IPS DF 19.7 (cell line): ENCODE measurements around the gene KCNK3.
"Not testable (repeated sequence)": the region's sequence is repeated elsewhere in the genome, so short reads cannot be mapped to it uniquely, and the experiment has no call there.

ENCODE experiments used
- DNase-seq: peaks from one replicate; pipeline ENCODE4 v3.0.0-alpha.2; 2013; ENCODE audit warnings: low read depth, low spot score

KCNK3 gene

GRCh38 chr2:26692279-26692896 lies at the start of gene KCNK3:
KCNK3 (plus strand) TSS chr2:26692722; CDS start chr2:26692876, 154 bp downstream.
- DNase-seq, result no peak

- DNase-seq, result no peak
Observed at GRCh38 chr2:26644188-26644835, 48.2 kb upstream of the KCNK3 start.

GRCh38 chr2:26645762-26646161 lies 46.8 kb upstream of the KCNK3 start:
- no peak for DNase-seq

- no peak for DNase-seq
Observed at GRCh38 chr2:26646986-26647672, 45.4 kb upstream of the KCNK3 start.

- DNase-seq, result no peak
Observed at GRCh38 chr2:26647981-26648380, 44.5 kb upstream of the KCNK3 start.

GRCh38 chr2:26648516-26648915 lies 44.0 kb upstream of the KCNK3 start:
- no peak for DNase-seq

- no peak for DNase-seq
Observed at GRCh38 chr2:26649322-26649721, 43.2 kb upstream of the KCNK3 start.

GRCh38 chr2:26649992-26650712 lies 42.4 kb upstream of the KCNK3 start:
- DNase-seq, result no peak

- DNase-seq, result no peak
Observed at GRCh38 chr2:26650713-26651469, 41.6 kb upstream of the KCNK3 start.

GRCh38 chr2:26651470-26651771 lies 41.1 kb upstream of the KCNK3 start:
- DNase-seq, result no peak

GRCh38 chr2:26651799-26652198 lies 40.7 kb upstream of the KCNK3 start:
- no peak for DNase-seq

- no peak for DNase-seq
Observed at GRCh38 chr2:26652361-26653041, 40.0 kb upstream of the KCNK3 start.

- no peak for DNase-seq
Observed at GRCh38 chr2:26653207-26654060, 39.1 kb upstream of the KCNK3 start.

- DNase-seq, result no peak
Observed at GRCh38 chr2:26654061-26654340, 38.5 kb upstream of the KCNK3 start.

GRCh38 chr2:26655120-26655519 lies 37.4 kb upstream of the KCNK3 start:
- not testable (repeated sequence) for DNase-seq

- DNase-seq, result peak; percentile 54
Observed at GRCh38 chr2:26655611-26656195, 36.8 kb upstream of the KCNK3 start.

GRCh38 chr2:26657265-26657664 lies 35.3 kb upstream of the KCNK3 start:
- DNase-seq, result no peak

- no peak for DNase-seq
Observed at GRCh38 chr2:26658691-26659346, 33.7 kb upstream of the KCNK3 start.

GRCh38 chr2:26660363-26660962 lies 32.1 kb upstream of the KCNK3 start:
- no peak for DNase-seq
